ENCODE data around the gene ADGRE1. TPM values are rescaled to one million over a fixed set of nuclear protein-coding genes. Genes with fewer than 3 reads are reported as not detected.
"Not testable (repeated sequence)": the region's sequence is repeated elsewhere in the genome, so short reads cannot be mapped to it uniquely, and the experiment has no call there.

ADGRE1 gene
- total RNA-seq, 1 donor from 2014 or later = not detected

DNA sequence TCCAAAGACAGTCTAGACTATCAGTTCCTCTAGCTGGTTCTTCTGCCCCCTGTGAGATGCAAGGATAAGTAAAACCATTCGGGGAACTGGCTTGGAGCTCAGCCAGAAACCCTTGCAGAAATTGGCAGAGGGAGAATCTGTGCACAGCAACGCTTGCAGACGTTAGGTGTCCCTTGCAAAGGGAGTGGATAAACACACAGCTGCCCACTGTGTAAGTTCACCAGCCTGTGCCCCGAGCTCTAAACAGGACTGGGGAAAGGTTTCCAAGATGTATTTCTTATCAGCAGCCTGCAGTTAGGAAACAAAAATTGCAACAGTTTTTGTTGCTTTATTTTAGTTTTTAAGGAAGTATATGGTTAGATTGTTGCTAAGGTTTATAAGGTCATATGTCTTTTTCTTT lies 19.0 kb upstream of the ADGRE1 start:
- TF ChIP-seq CTCF (IDR thresholded peaks at IDR 0.05) (no peak), EZH2phosphoT487 (IDR thresholded peaks at IDR 0.05) (no peak), EZH2 (IDR thresholded peaks at IDR 0.05) (no peak)
- peaks cover 3% of the 10 kb centered on the region for H3K9me3 Mint-ChIP-seq

GRCh38 chr19:6869151-6869882 lies 18.1 kb upstream of the ADGRE1 start:
- not testable (repeated sequence) for H3K4me3 Mint-ChIP-seq; H3K9me3 ChIP-seq (ENCODE audit: low read depth); H3K27ac Mint-ChIP-seq; H3K4me3 ChIP-seq; H2AFZ ChIP-seq (replicated peaks); H3K4me2 ChIP-seq; H3K36me3 ChIP-seq; H3K27me3 Mint-ChIP-seq (ENCODE audit: insufficient read depth, low read depth); H3K4me1 ChIP-seq; H4K20me1 ChIP-seq (ENCODE audit: low read depth); DNase-seq (ENCODE audit: low spot score); H3K27ac ChIP-seq; H3K9me3 Mint-ChIP-seq; H3K9ac ChIP-seq; H3K4me1 Mint-ChIP-seq; H3K27me3 ChIP-seq; H3K79me2 ChIP-seq (ENCODE audit: low read depth); H3F3A ChIP-seq (ENCODE audit: low read depth); H3K36me3 Mint-ChIP-seq

More for the DNA sequence above, 19.0 kb upstream of the ADGRE1 start:
- Histone ChIP-seq H3K27ac (no peak overlapping the region), H3K36me3 (no peaks in the 10 kb centered on the region), H2AFZ (replicated peaks) (no peak overlapping the region), H4K20me1 (ENCODE audit: low read depth) (no peaks in the 10 kb centered on the region), H3K4me2 (no peak overlapping the region), H3K9me3 (ENCODE audit: low read depth) (no peaks in the 10 kb centered on the region), H3K4me3 (no peak overlapping the region), H3F3A (ENCODE audit: low read depth) (no peaks in the 10 kb centered on the region), H3K79me2 (ENCODE audit: low read depth) (no peaks in the 10 kb centered on the region), H3K27me3 (no peaks in the 10 kb centered on the region), H3K4me1 (no peaks in the 10 kb centered on the region), H3K9ac (no peak overlapping the region)
- Mint-ChIP-seq H3K36me3 (no peaks in the 10 kb centered on the region), H3K27ac (no peak overlapping the region), H3K4me3 (no peak overlapping the region), H3K27me3 (ENCODE audit: insufficient read depth, low read depth) (peaks cover 7% of the 10 kb centered on the region), H3K4me1 (peaks cover 3% of the 10 kb centered on the region)
- DNase-seq (ENCODE audit: low spot score) = no peak

- Histone ChIP-seq H3F3A (ENCODE audit: low read depth) (no peaks in the 10 kb centered on the region), H3K9me3 (ENCODE audit: low read depth) (peaks cover 4% of the 10 kb centered on the region), H3K4me2 (no peak overlapping the region), H3K79me2 (ENCODE audit: low read depth) (no peaks in the 10 kb centered on the region), H3K4me1 (no peaks in the 10 kb centered on the region), H3K4me3 (no peak overlapping the region), H3K27me3 (no peaks in the 10 kb centered on the region), H3K27ac (no peak overlapping the region), H3K36me3 (no peaks in the 10 kb centered on the region), H3K9ac (no peak overlapping the region), H2AFZ (replicated peaks) (no peak overlapping the region), H4K20me1 (ENCODE audit: low read depth) (no peaks in the 10 kb centered on the region)
- no peak for DNase-seq (ENCODE audit: low spot score)
- Mint-ChIP-seq H3K27ac (no peak overlapping the region), H3K36me3 (no peaks in the 10 kb centered on the region), H3K9me3 (peaks cover 7% of the 10 kb centered on the region), H3K27me3 (ENCODE audit: insufficient read depth, low read depth) (peaks cover 16% of the 10 kb centered on the region), H3K4me1 (no peaks in the 10 kb centered on the region), H3K4me3 (no peak overlapping the region)
- TF ChIP-seq CTCF (IDR thresholded peaks at IDR 0.05) (no peak), EZH2phosphoT487 (IDR thresholded peaks at IDR 0.05) (no peak), EZH2 (IDR thresholded peaks at IDR 0.05) (no peak)
Measured at GRCh38 chr19:6873708-6874431, 13.5 kb upstream of the ADGRE1 start.

GRCh38 chr19:6875218-6875617 lies 12.2 kb upstream of the ADGRE1 start:
- H3K79me2 ChIP-seq (ENCODE audit: low read depth) = no peaks in the 10 kb centered on the region
- no peak overlapping the region for H3K4me2 ChIP-seq
- TF ChIP-seq CTCF (IDR thresholded peaks at IDR 0.05) (no peak), EZH2phosphoT487 (IDR thresholded peaks at IDR 0.05) (no peak), EZH2 (IDR thresholded peaks at IDR 0.05) (no peak)
- H3K9me3 Mint-ChIP-seq = peaks cover 9% of the 10 kb centered on the region
- H3K4me3 Mint-ChIP-seq = no peak overlapping the region
- H2AFZ ChIP-seq (replicated peaks) = no peak overlapping the region
- no peak overlapping the region for H3K9ac ChIP-seq
- H3K9me3 ChIP-seq (ENCODE audit: low read depth) = peaks cover 4% of the 10 kb centered on the region
- no peaks in the 10 kb centered on the region for H4K20me1 ChIP-seq (ENCODE audit: low read depth)
- peaks cover 19% of the 10 kb centered on the region for H3K27me3 Mint-ChIP-seq (ENCODE audit: insufficient read depth, low read depth)
- no peaks in the 10 kb centered on the region for H3K27me3 ChIP-seq
- H3K4me3 ChIP-seq = no peak overlapping the region
- no peaks in the 10 kb centered on the region for H3K36me3 ChIP-seq
- no peak overlapping the region for H3K27ac ChIP-seq
- H3K36me3 Mint-ChIP-seq = no peaks in the 10 kb centered on the region
- no peak for DNase-seq (ENCODE audit: low spot score)
- no peak overlapping the region for H3K27ac Mint-ChIP-seq
- no peaks in the 10 kb centered on the region for H3K4me1 ChIP-seq
- no peaks in the 10 kb centered on the region for H3F3A ChIP-seq (ENCODE audit: low read depth)
- no peaks in the 10 kb centered on the region for H3K4me1 Mint-ChIP-seq

All from neural progenitor cell (in vitro differentiated cells).